Neuron (in vitro differentiated cells): Measurements from ENCODE around the gene CBR1.
"Not testable (repeated sequence)": the region's sequence is repeated elsewhere in the genome, so short reads cannot be mapped to it uniquely, and the experiment has no call there.

Source experiments
- H2AFZ ChIP-seq: one replicate; pipeline ENCODE4 v1.6.1; 2013; ENCODE audit warnings: low read depth, mild to moderate bottlenecking, inconsistent platforms, low read length, moderate library complexity
- H3K27me3 ChIP-seq: one replicate; pipeline ENCODE4 v1.6.1; 2013; ENCODE audit warnings: low read length; ENCODE audit not compliant: insufficient read depth
- H3K36me3 ChIP-seq: one replicate; pipeline ENCODE4 v1.6.1; 2013; ENCODE audit warnings: low read length; ENCODE audit not compliant: insufficient read depth
- H3K4me1 ChIP-seq: one replicate; pipeline ENCODE4 v1.6.1; 2013; ENCODE audit warnings: low read length; ENCODE audit not compliant: insufficient read depth
- H3K4me3 ChIP-seq: 2 replicates; pipeline ENCODE4 v1.5.1; 2013; ENCODE audit warnings: mild to moderate bottlenecking, low read length, moderate library complexity
- H3K9me3 ChIP-seq: one replicate; pipeline ENCODE4 v1.6.1; 2013; ENCODE audit warnings: low read length

The CBR1 gene

DNA sequence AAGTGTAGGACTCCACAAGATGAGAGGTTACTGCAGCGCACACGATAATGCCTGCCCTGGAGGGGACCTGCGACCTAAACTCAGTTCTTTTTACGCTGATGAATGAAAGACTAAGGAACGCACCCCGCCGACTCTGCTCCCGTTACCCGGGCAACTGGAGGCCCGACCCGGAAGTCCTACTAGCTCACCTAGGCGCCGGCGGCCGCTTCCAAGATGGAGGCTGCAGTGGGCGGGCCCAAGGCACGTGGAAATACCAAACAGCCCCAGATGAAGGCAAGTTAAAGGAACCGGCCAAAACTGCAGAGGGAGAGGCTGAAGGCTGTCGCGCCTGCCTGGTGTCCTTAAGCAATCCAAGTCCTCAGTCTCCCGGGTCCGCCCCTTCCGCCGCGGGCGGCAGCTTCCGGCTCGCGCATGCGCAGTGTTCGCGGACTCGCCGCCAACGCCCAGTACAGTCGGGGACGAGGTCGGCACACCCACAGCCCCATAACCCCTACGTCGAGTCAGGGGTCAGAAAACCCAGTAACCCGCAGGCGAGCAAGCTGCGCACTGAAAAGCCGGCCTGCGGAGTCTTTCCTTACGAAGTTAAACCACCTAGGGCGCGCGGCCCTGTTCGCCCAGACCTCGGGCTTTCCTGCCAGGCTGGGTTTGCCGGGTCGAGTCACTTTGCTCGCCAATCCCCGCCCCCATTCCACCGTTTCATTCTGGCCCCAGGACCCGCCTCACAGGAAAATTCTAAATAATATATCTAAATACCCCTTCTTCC lies 9.5 kb upstream of the CBR1 start, which contains the start of gene SETD4:
Gene SETD4, minus strand, starts transcription at position 368 of the 763 bp plus-strand sequence. CDS start 1,638 bp downstream, outside the sequence.
- H3K4me1 ChIP-seq: peaks cover 6% of the 10 kb centered on the region

DNA sequence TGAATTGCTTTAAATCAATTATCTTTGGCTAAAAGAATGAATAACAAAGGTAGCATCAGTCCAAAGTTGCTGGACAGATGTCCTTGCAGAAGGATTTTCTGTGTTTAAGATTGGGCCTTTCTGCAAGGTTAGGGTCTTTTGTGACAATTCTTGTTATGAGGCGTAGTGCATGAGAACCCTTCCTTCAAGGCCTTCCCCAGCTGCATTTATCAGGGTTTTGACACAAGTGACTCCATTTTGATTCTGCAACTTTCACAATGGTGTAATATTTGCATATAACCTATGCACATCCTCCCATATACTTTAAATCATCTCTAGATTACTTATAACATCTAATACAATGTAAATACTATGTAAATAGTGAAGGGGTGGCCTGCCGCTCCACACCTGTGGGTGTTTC lies 8.4 kb upstream of the CBR1 start:
- peak overlapping the region; percentile 27 for H2AFZ ChIP-seq

More for the DNA sequence above, 9.5 kb upstream of the CBR1 start, which contains the start of gene SETD4:
- peaks cover 24% of the 10 kb centered on the region for H3K36me3 ChIP-seq
- H3K4me3 ChIP-seq: peak within 1 kb of the TSS; percentile 64
- peaks cover 1% of the 10 kb centered on the region for H3K27me3 ChIP-seq
- no peaks in the 10 kb centered on the region for H3K9me3 ChIP-seq
- peak within 1 kb of the TSS; percentile 27 for H2AFZ ChIP-seq

DNA sequence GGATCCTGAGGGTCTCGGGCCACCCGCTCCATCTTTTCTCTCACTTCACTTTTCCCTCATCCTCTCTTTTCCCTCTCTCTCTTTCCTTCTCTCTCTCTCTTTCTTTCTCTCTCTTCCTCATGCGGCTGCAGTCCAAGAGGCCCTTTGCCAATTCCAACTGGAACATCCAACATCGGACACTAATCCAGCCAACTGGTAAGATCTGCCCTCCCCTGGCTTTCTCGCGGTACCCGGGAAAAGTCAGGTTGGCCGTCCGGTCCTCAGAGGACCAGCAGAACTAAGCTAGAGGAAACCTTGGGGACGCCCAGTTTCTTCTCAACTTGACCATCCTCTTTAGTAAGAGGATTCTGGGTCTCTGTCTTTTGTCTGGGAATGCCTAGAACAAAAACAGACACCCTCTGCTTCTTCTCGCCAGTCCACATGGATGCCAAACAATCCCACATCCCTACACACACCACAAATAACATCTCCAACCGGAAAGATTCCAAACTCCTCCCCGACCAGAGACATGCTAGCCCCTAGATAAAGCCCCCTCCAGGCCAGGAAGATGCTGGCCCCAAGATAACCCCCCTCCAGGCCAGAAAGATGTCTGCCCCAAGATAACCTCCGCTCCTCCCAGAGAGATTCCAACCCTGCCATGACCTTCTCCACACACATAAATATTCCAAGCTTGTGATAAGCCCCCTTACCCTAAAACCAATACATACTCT lies 6.3 kb upstream of the CBR1 start:
- H3K27me3 ChIP-seq: peaks cover 4% of the 10 kb centered on the region

More for the DNA sequence above, 8.4 kb upstream of the CBR1 start:
- peaks cover 13% of the 10 kb centered on the region for H3K36me3 ChIP-seq
- peaks cover 6% of the 10 kb centered on the region for H3K4me1 ChIP-seq
- H3K9me3 ChIP-seq: no peaks in the 10 kb centered on the region
- no peak overlapping the region for H3K4me3 ChIP-seq
- H3K27me3 ChIP-seq: peaks cover 4% of the 10 kb centered on the region

DNA sequence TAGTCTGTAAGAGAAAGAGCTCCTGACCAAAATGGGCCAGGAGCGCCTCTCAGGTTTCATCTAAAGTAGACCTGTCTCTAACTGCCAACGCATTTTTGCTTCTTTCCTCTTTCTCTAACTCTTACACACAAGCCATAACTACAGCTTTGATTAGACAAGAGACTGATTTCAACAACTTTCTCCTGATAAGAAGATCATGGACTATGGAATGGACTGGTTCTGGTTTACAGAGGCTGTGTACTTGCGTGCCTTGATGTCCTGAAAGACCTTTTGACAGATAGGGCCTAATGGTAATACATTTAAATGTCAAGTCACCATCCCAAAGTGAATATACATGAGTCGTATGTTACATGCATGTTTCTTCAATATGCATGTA lies 5.8 kb upstream of the CBR1 start:
- Histone ChIP-seq H3K4me3 (no peak overlapping the region), H2AFZ (no peak overlapping the region), H3K4me1 (peaks cover 6% of the 10 kb centered on the region)

More for the DNA sequence above, 6.3 kb upstream of the CBR1 start:
- Histone ChIP-seq H3K4me1 (peaks cover 6% of the 10 kb centered on the region), H3K9me3 (no peaks in the 10 kb centered on the region), H3K36me3 (peaks cover under 1% of the 10 kb centered on the region), H2AFZ (no peak overlapping the region), H3K4me3 (no peak overlapping the region)

DNA sequence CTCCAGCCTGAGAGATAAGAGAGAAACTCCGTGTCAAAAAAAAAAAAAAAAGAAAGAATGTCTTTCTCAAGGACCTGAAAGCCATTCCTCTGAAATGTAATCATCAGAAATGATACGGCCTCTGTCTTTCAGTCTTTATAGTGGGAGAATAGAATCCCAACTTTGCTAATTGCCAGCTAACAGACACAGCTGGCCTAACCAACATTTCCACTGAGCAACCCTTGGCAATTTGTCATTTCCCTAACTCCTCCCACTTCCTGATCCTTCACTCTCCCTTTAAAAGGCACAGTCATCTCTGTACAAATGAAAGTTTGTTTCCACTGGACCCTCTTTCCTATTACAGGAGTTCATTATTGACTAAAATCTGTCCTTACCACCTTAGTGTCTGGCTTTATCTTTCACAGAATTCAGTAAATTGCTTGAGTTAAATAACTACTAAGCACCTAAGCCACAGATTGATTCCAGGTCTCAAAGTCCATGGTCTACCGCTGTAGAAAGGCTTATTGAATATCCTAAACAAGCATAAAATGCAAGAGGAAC lies 4.3 kb upstream of the CBR1 start:
- H2AFZ ChIP-seq: no peak overlapping the region
- peaks cover 4% of the 10 kb centered on the region for H3K27me3 ChIP-seq
- no peaks in the 10 kb centered on the region for H3K36me3 ChIP-seq
- H3K4me1 ChIP-seq: peaks cover 4% of the 10 kb centered on the region
- H3K9me3 ChIP-seq: peaks cover 3% of the 10 kb centered on the region
- H3K4me3 ChIP-seq: no peak overlapping the region

More for the DNA sequence above, 5.8 kb upstream of the CBR1 start:
- H3K27me3 ChIP-seq: peaks cover 4% of the 10 kb centered on the region
- H3K9me3 ChIP-seq: peaks cover 3% of the 10 kb centered on the region
- H3K36me3 ChIP-seq: no peaks in the 10 kb centered on the region

DNA sequence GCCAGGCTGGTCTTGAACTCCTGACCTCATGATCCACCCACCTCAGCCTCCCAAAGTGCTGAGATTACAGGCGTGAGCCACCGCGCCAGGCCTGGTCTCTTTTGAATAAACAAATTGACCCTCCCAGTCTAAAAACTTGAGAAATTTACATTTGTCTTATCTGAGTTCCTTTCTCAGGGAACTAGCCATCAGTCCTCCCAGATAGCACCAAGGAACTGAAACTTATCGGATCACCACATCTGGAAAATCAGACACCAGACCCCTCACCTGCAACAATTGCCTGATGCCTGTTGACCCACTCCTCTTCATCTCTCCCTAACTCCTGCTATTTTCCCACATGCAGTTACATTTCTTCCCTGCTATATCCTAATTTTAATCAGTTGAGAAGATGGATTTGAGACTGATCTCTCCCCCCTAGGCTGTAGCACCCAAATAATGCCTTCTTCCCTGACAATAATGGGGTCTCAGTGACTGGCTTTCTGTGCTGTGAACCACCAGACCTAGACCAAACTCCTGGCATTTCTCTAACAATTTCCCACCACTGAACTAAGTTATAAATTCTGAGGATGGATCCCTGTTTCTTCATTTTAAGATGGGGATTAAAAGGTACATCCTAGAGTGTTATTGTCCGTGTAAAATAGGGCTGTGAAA lies 951 bp upstream of the CBR1 start:
- peaks cover 3% of the 10 kb centered on the region for H3K9me3 ChIP-seq
- no peak overlapping the region for H3K4me3 ChIP-seq
- no peaks in the 10 kb centered on the region for H3K36me3 ChIP-seq
- H3K4me1 ChIP-seq: no peaks in the 10 kb centered on the region
- H3K27me3 ChIP-seq: peaks cover 4% of the 10 kb centered on the region
- no peak overlapping the region for H2AFZ ChIP-seq

DNA sequence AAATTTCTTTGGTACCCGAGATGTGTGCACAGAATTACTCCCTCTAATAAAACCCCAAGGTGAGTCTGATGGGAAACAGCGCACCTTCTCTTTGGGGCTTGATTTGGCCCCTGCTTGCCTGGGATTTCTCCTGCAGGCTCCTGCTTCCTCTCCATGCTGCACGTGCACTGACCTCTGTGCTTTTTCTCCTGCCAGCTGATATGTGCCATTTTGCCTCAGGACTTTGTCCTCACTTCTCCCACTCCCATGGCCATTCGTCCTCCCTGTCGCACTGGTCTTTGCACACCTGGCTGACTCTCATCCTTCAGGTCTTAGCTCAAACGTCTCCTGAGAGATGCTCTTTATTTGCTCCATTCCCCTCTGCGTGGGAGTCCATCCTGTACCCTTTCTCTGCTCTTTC lies 1.2 kb downstream of the CBR1 start:
- H3K9me3 ChIP-seq: peaks cover 3% of the 10 kb centered on the region
- H3K4me3 ChIP-seq: no peak overlapping the region
- no peaks in the 10 kb centered on the region for H3K36me3 ChIP-seq
- no peaks in the 10 kb centered on the region for H3K4me1 ChIP-seq
- H2AFZ ChIP-seq: no peak overlapping the region
- no peaks in the 10 kb centered on the region for H3K27me3 ChIP-seq

GRCh38 chr21:36072453-36073162 lies 2.8 kb downstream of the CBR1 start:
- Histone ChIP-seq H3K27me3 (peaks cover 2% of the 10 kb centered on the region), H3K36me3 (no peaks in the 10 kb centered on the region), H2AFZ (no peak overlapping the region), H3K4me1 (no peaks in the 10 kb centered on the region), H3K4me3 (no peak overlapping the region), H3K9me3 (peaks cover 3% of the 10 kb centered on the region)

- no peaks in the 10 kb centered on the region for H3K4me1 ChIP-seq
- peaks cover 5% of the 10 kb centered on the region for H3K27me3 ChIP-seq
- H3K9me3 ChIP-seq: peaks cover 3% of the 10 kb centered on the region
- no peaks in the 10 kb centered on the region for H3K36me3 ChIP-seq
- no peak overlapping the region for H3K4me3 ChIP-seq
- H2AFZ ChIP-seq: no peak overlapping the region
These were observed 3.4 kb downstream of the CBR1 start for GRCh38 chr21:36073181-36073580.

- not testable (repeated sequence) for H3K9me3 ChIP-seq, H3K4me1 ChIP-seq, H3K4me3 ChIP-seq, H2AFZ ChIP-seq, H3K36me3 ChIP-seq, H3K27me3 ChIP-seq
These were observed 4.1 kb downstream of the CBR1 start for GRCh38 chr21:36073911-36074310.

GRCh38 chr21:36075171-36075570 lies 5.3 kb downstream of the CBR1 start:
- Histone ChIP-seq H2AFZ (no peak overlapping the region), H3K4me1 (no peaks in the 10 kb centered on the region), H3K4me3 (no peak overlapping the region), H3K27me3 (peaks cover 5% of the 10 kb centered on the region), H3K36me3 (no peaks in the 10 kb centered on the region), H3K9me3 (no peaks in the 10 kb centered on the region)

DNA sequence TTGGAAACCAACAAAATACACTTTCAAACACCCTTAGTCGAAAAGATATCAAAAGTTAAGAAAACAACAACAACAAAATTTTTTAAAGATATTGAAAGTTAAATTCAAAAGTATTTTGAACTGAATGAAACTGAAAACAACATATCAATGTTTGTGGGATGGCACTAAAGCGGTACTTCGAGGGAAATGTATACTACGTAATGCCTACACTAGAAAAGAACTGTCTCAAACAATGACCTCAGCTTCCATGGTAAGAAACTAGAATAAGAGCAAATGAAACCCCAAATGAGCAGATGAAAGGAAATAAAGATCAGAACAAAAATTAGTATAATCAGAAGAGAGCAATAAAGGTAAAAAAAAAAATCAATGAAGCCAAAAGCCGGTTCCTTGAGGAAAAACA lies 6.1 kb downstream of the CBR1 start:
- H3K4me1 ChIP-seq: no peaks in the 10 kb centered on the region
- no peak overlapping the region for H3K4me3 ChIP-seq
- no peaks in the 10 kb centered on the region for H3K9me3 ChIP-seq
- peaks cover 5% of the 10 kb centered on the region for H3K27me3 ChIP-seq
- H2AFZ ChIP-seq: no peak overlapping the region
- no peaks in the 10 kb centered on the region for H3K36me3 ChIP-seq
